ENCODE results near the gene ETV4.

Gene ETV4

GRCh38 chr17:43553573-43553972 lies 7.4 kb upstream of the ETV4 start:
- TF ChIP-seq CTCF (IDR thresholded peaks at IDR 0.05; ENCODE audit: extremely low read depth, insufficient read depth, missing control alignments) = no peak
- in situ Hi-C loops (cut with MboI; ENCODE audit: low pct_unique_long_range_greater_than_20kb, low sequenced_read_pairs, unreplicated experiment) = no loop called here
- no peak for DNase-seq (ENCODE audit: low spot score)

GRCh38 chr17:43552229-43552837 lies 6.2 kb upstream of the ETV4 start:
- no peak for TF ChIP-seq CTCF (IDR thresholded peaks at IDR 0.05; ENCODE audit: extremely low read depth, insufficient read depth, missing control alignments)
- no peak for DNase-seq (ENCODE audit: low spot score)
- in situ Hi-C loops (cut with MboI; ENCODE audit: low pct_unique_long_range_greater_than_20kb, low sequenced_read_pairs, unreplicated experiment) = no loop called here

- TF ChIP-seq CTCF (IDR thresholded peaks at IDR 0.05; ENCODE audit: extremely low read depth, insufficient read depth, missing control alignments) = no peak
- in situ Hi-C loops (cut with MboI; ENCODE audit: low pct_unique_long_range_greater_than_20kb, low sequenced_read_pairs, unreplicated experiment) = no loop called here
Measured at GRCh38 chr17:43550754-43551153, 4.6 kb upstream of the ETV4 start.

GRCh38 chr17:43549496-43549895 lies 3.4 kb upstream of the ETV4 start:
- no peak for TF ChIP-seq CTCF (IDR thresholded peaks at IDR 0.05; ENCODE audit: extremely low read depth, insufficient read depth, missing control alignments)
- in situ Hi-C loops (cut with MboI; ENCODE audit: low pct_unique_long_range_greater_than_20kb, low sequenced_read_pairs, unreplicated experiment) = no loop called here
- no peak for DNase-seq (ENCODE audit: low spot score)

More at GRCh38 chr17:43550754-43551153, 4.6 kb upstream of the ETV4 start:
- DNase-seq (ENCODE audit: low spot score) = no peak

- in situ Hi-C loops (cut with MboI; ENCODE audit: low pct_unique_long_range_greater_than_20kb, low sequenced_read_pairs, unreplicated experiment) = no loop called here
- DNase-seq (ENCODE audit: low spot score) = no peak
- TF ChIP-seq CTCF (IDR thresholded peaks at IDR 0.05; ENCODE audit: extremely low read depth, insufficient read depth, missing control alignments) = no peak
Measured at GRCh38 chr17:43548689-43549379, 2.7 kb upstream of the ETV4 start.

GRCh38 chr17:43547659-43548256 lies 1.6 kb upstream of the ETV4 start:
- no peak for DNase-seq (ENCODE audit: low spot score)
- no peak for TF ChIP-seq CTCF (IDR thresholded peaks at IDR 0.05; ENCODE audit: extremely low read depth, insufficient read depth, missing control alignments)
- in situ Hi-C loops (cut with MboI; ENCODE audit: low pct_unique_long_range_greater_than_20kb, low sequenced_read_pairs, unreplicated experiment) = no loop called here

All from GM13977 (cell line).